ENCODE data around the gene AQP6.

DNA sequence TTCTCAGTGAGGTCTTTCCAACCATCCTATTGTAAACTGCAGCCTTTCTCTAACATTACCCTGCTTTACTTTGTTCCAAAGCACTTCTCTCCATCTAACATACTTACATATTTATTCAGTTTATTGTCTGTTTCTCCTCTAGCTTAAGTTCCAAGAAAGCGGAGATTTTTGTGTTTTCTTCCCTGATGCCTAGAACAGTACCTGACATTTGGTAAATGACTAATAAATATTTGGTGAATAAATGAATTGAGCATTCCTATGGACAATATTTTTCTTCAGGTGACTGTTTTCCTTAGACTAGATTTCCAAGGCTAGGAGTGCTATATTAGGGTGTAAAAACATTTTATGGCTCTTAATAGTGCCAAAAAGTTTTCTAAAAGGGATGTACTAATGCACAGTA, 50.2 kb downstream of the AQP6 start:
- TF ChIP-seq, protein P1, sequence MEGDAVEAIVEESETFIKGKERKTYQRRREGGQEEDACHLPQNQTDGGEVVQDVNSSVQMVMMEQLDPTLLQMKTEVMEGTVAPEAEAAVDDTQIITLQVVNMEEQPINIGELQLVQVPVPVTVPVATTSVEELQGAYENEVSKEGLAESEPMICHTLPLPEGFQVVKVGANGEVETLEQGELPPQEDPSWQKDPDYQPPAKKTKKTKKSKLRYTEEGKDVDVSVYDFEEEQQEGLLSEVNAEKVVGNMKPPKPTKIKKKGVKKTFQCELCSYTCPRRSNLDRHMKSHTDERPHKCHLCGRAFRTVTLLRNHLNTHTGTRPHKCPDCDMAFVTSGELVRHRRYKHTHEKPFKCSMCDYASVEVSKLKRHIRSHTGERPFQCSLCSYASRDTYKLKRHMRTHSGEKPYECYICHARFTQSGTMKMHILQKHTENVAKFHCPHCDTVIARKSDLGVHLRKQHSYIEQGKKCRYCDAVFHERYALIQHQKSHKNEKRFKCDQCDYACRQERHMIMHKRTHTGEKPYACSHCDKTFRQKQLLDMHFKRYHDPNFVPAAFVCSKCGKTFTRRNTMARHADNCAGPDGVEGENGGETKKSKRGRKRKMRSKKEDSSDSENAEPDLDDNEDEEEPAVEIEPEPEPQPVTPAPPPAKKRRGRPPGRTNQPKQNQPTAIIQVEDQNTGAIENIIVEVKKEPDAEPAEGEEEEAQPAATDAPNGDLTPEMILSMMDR (conservative IDR thresholded peaks at IDR 0.05 in 1 of 2, IDR thresholded peaks at IDR 0.05 in 1 of 2; ENCODE audit: low read depth in 1 of 2, low read length in 2 of 2) = no peak
- TF ChIP-seq EZH2 (IDR thresholded peaks at IDR 0.05; ENCODE audit: low read length, missing control alignments) = no peak

Measured in fibroblast of lung (primary cell).